Osteocyte (in vitro differentiated cells): ENCODE measurements around the gene DBP. TPM values are rescaled to one million over a fixed set of nuclear protein-coding genes. Genes with fewer than 3 reads are reported as not detected.

Source experiments
- DNase-seq: peaks from one replicate; pipeline ENCODE4 v3.0.0; 2021; ENCODE audit warnings: mixed read lengths; ENCODE audit not compliant: unreplicated experiment; ENCODE audit errors: extremely low spot score
- H3K27ac Mint-ChIP-seq: one replicate; pipeline ENCODE4 v1.8.0; 2021; ENCODE audit warnings: mild to moderate bottlenecking, mixed read lengths; ENCODE audit not compliant: unreplicated experiment
- H3K27me3 Mint-ChIP-seq: one replicate; pipeline ENCODE4 v1.8.0; 2021; ENCODE audit warnings: mixed read lengths; ENCODE audit not compliant: unreplicated experiment
- H3K36me3 Mint-ChIP-seq: one replicate; pipeline ENCODE4 v1.8.0; 2021; ENCODE audit warnings: mixed read lengths; ENCODE audit not compliant: unreplicated experiment
- H3K4me1 Mint-ChIP-seq: one replicate; pipeline ENCODE4 v1.8.0; 2021; ENCODE audit warnings: mixed read lengths; ENCODE audit not compliant: unreplicated experiment
- H3K4me3 Mint-ChIP-seq: one replicate; pipeline ENCODE4 v1.8.0; 2021; ENCODE audit warnings: mild to moderate bottlenecking, moderate library complexity, mixed read lengths; ENCODE audit not compliant: unreplicated experiment
- H3K9me3 Mint-ChIP-seq: one replicate; pipeline ENCODE4 v1.8.0; 2021; ENCODE audit warnings: mixed read lengths; ENCODE audit not compliant: unreplicated experiment
- total RNA-seq: library from RNA; stranded (reverse); gene quantifications from 2 replicates; pipeline ENCODE4 v1.2.1, GENCODE V29; 2021
- TF ChIP-seq, protein P1 (sequence below): fragments of 200-600 bp; sonication (generic); IDR thresholded peaks from 2 replicates; pipeline ENCODE4 v1.5.0; 2021; ENCODE audit warnings: antibody characterized with exemption, mild to moderate bottlenecking, moderate library complexity

The DBP gene
- total RNA-seq, 1 donor from 2014 or later, result 20.3 TPM

GRCh38 chr19:48619692-48620585 lies 17.2 kb downstream of the DBP start:
- peaks cover 24% of the 10 kb centered on the region for H3K36me3 Mint-ChIP-seq
- DNase-seq, result no peak

DNA sequence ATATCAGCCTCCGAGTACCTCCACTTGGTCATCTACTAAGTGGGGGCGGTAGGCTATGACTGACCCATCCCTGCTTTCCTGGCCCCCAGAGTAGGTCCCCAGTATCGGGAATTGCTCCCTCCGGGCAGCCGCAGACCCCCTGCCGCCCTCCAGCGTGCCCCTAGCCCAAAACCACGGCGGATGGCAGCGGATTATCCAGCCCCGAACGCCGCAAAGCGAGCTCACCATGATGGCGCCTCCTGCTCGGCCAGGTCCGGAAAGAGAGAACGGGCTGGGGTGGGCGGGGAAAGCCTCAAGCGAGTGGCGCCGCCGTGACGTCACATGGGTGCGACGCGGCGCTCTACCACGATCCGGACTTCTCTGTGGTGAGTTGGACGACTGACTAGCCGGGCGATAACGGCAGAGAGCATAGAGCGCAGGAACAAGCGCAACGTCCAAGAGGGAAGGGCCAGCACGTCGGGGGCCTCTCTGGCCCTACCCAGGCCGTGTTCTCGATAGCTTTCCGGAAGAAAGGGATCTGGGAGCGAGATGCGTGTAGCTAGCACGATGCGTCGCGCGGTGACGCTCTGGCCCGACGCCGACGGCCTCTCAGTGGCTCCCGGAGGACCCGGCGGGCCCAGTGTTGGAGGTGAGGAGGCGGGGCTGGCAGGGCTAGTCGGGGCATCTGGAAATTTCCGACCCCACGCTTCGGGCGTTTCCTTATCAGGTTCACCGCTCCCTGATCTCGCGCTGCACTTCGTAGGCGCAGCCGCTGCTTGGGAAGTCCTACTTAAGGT lies 18.1 kb downstream of the DBP start, which contains the start of the genes RPL18 and SPHK2:
Gene RPL18, minus strand, starts transcription at position 263 of the 776 bp plus-strand sequence. Its CDS starts 35 bp downstream, at position 228.
Gene SPHK2, plus strand, starts transcription at position 591 of the 776 bp plus-strand sequence. CDS start 1,009 bp downstream, outside the sequence.
- Mint-ChIP-seq H3K9me3 (no peaks in the 10 kb centered on the region), H3K27ac (peak within 1 kb of the TSS; percentile 97), H3K36me3 (peaks cover 24% of the 10 kb centered on the region), H3K27me3 (no peaks in the 10 kb centered on the region), H3K4me1 (peaks cover 49% of the 10 kb centered on the region), H3K4me3 (peak within 1 kb of the TSS; percentile 96)
- TF ChIP-seq, protein P1, sequence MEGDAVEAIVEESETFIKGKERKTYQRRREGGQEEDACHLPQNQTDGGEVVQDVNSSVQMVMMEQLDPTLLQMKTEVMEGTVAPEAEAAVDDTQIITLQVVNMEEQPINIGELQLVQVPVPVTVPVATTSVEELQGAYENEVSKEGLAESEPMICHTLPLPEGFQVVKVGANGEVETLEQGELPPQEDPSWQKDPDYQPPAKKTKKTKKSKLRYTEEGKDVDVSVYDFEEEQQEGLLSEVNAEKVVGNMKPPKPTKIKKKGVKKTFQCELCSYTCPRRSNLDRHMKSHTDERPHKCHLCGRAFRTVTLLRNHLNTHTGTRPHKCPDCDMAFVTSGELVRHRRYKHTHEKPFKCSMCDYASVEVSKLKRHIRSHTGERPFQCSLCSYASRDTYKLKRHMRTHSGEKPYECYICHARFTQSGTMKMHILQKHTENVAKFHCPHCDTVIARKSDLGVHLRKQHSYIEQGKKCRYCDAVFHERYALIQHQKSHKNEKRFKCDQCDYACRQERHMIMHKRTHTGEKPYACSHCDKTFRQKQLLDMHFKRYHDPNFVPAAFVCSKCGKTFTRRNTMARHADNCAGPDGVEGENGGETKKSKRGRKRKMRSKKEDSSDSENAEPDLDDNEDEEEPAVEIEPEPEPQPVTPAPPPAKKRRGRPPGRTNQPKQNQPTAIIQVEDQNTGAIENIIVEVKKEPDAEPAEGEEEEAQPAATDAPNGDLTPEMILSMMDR, result no peak
- peak; percentile 99 for DNase-seq

More at GRCh38 chr19:48619692-48620585, 17.2 kb downstream of the DBP start:
- H3K4me3 Mint-ChIP-seq, result peak overlapping the region; percentile 96
- H3K27me3 Mint-ChIP-seq, result no peaks in the 10 kb centered on the region
- H3K9me3 Mint-ChIP-seq, result no peaks in the 10 kb centered on the region
- H3K27ac Mint-ChIP-seq, result peak overlapping the region; percentile 97
- TF ChIP-seq, protein P1, result no peak
- peaks cover 57% of the 10 kb centered on the region for H3K4me1 Mint-ChIP-seq

DNA sequence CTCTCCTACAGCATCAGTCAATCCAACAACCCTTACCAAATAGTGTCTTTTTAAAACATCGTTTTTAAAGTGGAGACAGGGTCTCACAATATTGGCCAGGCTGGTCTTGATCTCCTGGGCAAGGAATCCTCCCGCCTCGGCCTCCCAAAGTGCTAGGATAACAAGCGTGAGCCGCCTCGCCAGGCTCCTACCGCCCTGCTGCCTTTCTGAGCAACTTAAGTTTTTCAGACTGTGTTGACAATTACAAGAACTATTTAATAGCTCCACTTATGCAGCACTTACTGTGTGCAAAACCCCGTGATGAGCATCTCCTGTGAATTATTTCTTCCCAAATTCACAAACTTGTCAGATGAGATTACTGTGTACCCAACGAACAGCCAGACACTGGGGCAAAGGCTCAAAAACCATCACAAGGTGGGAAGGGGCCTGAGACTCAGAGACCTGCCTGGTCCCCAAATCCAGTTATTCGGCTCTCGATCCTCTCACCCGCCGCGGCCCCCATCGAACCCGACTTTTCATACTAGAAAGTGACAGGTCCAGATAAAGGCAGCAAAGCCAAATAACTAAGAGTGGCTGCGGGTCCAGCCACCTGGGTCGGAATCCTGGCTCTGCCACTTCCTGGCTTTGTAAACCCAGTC lies 18.8 kb downstream of the DBP start:
- Mint-ChIP-seq H3K9me3 (no peaks in the 10 kb centered on the region), H3K4me3 (peak overlapping the region; percentile 96), H3K27me3 (no peaks in the 10 kb centered on the region), H3K27ac (peak overlapping the region; percentile 97), H3K4me1 (peaks cover 43% of the 10 kb centered on the region), H3K36me3 (peaks cover 22% of the 10 kb centered on the region)
- TF ChIP-seq, protein P1, result no peak
- DNase-seq, result no peak

DNA sequence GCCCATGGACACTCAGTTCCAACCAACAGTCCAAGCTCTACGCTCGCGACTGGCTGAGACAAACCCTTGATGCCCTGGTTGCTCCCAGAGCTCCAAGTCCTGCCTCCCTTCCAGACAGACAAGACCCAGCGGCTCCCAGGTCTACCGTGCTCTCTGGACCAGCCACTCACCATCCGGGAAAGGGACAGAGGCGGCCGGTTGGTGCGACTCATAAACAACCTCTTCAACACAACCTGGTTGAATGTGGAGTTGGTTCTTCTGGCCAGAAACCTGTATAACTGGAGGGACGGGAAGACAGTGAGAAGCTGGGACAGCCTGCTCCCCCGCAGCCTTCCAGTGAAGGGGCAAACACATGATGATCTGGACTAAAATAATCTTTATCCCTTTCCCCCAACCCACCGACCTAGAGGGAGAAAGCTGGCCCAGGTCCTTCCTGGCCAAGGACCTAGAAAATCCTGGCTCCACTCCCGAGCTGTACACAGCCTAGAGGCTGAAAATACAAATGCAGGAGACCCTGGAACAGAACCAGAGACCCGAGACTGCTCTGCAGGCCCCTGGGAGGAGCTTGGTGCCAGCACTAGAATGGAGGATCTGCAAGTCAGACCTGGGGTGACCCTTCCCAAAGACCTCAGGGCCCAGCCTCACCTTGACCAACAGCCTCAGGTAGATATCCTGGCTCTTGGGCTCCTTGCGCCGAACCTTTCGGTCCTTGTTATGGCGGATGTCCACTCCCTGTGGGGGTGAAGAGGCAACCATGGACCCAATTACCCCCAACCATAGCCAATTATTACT lies 19.8 kb downstream of the DBP start:
- peaks cover 20% of the 10 kb centered on the region for H3K36me3 Mint-ChIP-seq
- no peaks in the 10 kb centered on the region for H3K27me3 Mint-ChIP-seq
- no peak for DNase-seq
- no peaks in the 10 kb centered on the region for H3K9me3 Mint-ChIP-seq
- H3K4me3 Mint-ChIP-seq, result peak overlapping the region; percentile 96
- TF ChIP-seq, protein P1, result no peak
- H3K27ac Mint-ChIP-seq, result peak overlapping the region; percentile 97
- H3K4me1 Mint-ChIP-seq, result peaks cover 39% of the 10 kb centered on the region
